HepG2 (cell line): ENCODE measurements around the gene DLX1. TPM values are rescaled to one million over a fixed set of nuclear protein-coding genes. Genes with fewer than 3 reads are reported as not detected.

Source experiments
- FOXC1 ChIP-seq: sonication (generic); formaldehyde crosslinking; IDR thresholded peaks from 2 replicates; pipeline ENCODE4 v1.8.0; 2022; ENCODE audit warnings: mild to moderate bottlenecking, missing genetic modification reagents, borderline replicate concordance
- HNRNPK ChIP-seq: fragments of 200-400 bp; formaldehyde crosslinking; IDR thresholded peaks from 2 replicates; pipeline ENCODE4 v1.6.1; 2018; ENCODE audit warnings: low read length, low read depth, moderate library complexity, mild to moderate bottlenecking; ENCODE audit not compliant: poor library complexity, severe bottlenecking
- PATZ1 ChIP-seq: sonication (generic); formaldehyde crosslinking; IDR thresholded peaks from 2 replicates; pipeline ENCODE4 v1.4.0; 2020; ENCODE audit warnings: missing genetic modification reagents
- RFX5 ChIP-seq: IDR thresholded peaks from 2 replicates; pipeline ENCODE4 v1.6.1; 2011; ENCODE audit warnings: low read depth, low read length, improper control_type of control experiment
- ZHX1 ChIP-seq: sonication (generic); formaldehyde crosslinking; IDR thresholded peaks from 2 replicates; pipeline ENCODE4 v1.8.1; 2022; ENCODE audit warnings: low read depth, mild to moderate bottlenecking, missing genetic modification reagents
- ZMYM4 ChIP-seq: sonication (generic); formaldehyde crosslinking; IDR thresholded peaks from 2 replicates; pipeline ENCODE4 v1.8.1; 2023; ENCODE audit warnings: mild to moderate bottlenecking, missing genetic modification reagents
- ZNF430 ChIP-seq: sonication (generic); formaldehyde crosslinking; IDR thresholded peaks from 2 replicates; pipeline ENCODE4 v1.9.0; 2021; ENCODE audit warnings: mild to moderate bottlenecking, missing genetic modification reagents
- ZNF737 ChIP-seq: sonication (generic); formaldehyde crosslinking; IDR thresholded peaks from 2 replicates; pipeline ENCODE4 v1.5.0; 2020; ENCODE audit warnings: missing genetic modification reagents, mild to moderate bottlenecking, borderline replicate concordance
- polyA plus RNA-seq, 8 experiments: library from polyadenylated mRNA; depleted of rRNA in 3 of 8; stranded (reverse) in 7 of 8; unstranded in 1 of 8; fragments of >200 nt; fragmentation: Illumina TruSeq in 4 of 8; extraction: Trizol in 4 of 8; gene quantifications; 2 replicates each; pipeline versions ENCODE4 v1.2.1 to v1.2.3, GENCODE V29; 2011 to 2016; ENCODE audit warnings: low read depth in 4 of 8, missing spikeins in 1 of 8, mixed read lengths in 1 of 8; ENCODE audit not compliant: insufficient read depth in 1 of 8
- total RNA-seq, 5 experiments: library from RNA; depleted of rRNA; stranded (reverse); fragments of >200 nt; fragmentation: Illumina TruSeq; extraction: Trizol; gene quantifications; 2 replicates each; pipeline ENCODE4 v1.2.3, GENCODE V29; 2016; ENCODE audit warnings: low read depth in 1 of 5

DLX1 gene
- total and polyA plus RNA-seq, 2 of the 13 experiments (the other 11 are each of a cell fraction or from before 2014, with no cell fraction given) = 0.18 to 0.86 TPM

- peak; percentile 59 for TF ChIP-seq PATZ1
- TF ChIP-seq RFX5 = peak; percentile 86
- 0 out of 2 replicates have a peak, but pooled peaks have one; percentile 37 for TF ChIP-seq ZNF430 (CRISPR knock-in tag)
- peak; percentile 53 for TF ChIP-seq HNRNPK
- no peak for TF ChIP-seq ZNF737
- TF ChIP-seq ZHX1 (CRISPR knock-in tag) = no peak
- peak; percentile 27; the same call in 1 of the 2 replicates for TF ChIP-seq ZMYM4
- peak; percentile 66; the same call in 1 of the 2 replicates for TF ChIP-seq FOXC1
Observed at GRCh38 chr2:172096626-172097547, 11.6 kb downstream of the DLX1 start (continued).
